ENCODE data around the gene UBP1.

- TF ChIP-seq CTCF (IDR thresholded peaks at IDR 0.05; ENCODE audit: low read length): no peak
- TF ChIP-seq EZH2 (IDR thresholded peaks at IDR 0.05; ENCODE audit: borderline replicate concordance, low read length): no peak
These were observed 6.4 kb downstream of the UBP1 start for GRCh38 chr3:33433843-33434242.
